HEK293 (cell line): Measurements from ENCODE around the gene TIAL1.

Experiments used
- BCL11A ChIP-seq: fragments of 450-650 bp; formaldehyde crosslinking; IDR thresholded peaks from 2 replicates; pipeline ENCODE4 v1.5.1; 2016; ENCODE audit warnings: low read depth, missing biosample characterization, missing genetic modification characterization
- BCL11B ChIP-seq: fragments of 450-650 bp; formaldehyde crosslinking; IDR thresholded peaks from 2 replicates; pipeline ENCODE4 v1.5.1; 2016; ENCODE audit warnings: low read depth, missing biosample characterization, missing genetic modification characterization
- GLIS1 ChIP-seq: fragments of 450-650 bp; formaldehyde crosslinking; IDR thresholded peaks from 2 replicates; pipeline ENCODE4 v1.5.1; 2016; ENCODE audit warnings: missing biosample characterization, missing genetic modification characterization
- GLIS2 ChIP-seq: fragments of 450-650 bp; formaldehyde crosslinking; IDR thresholded peaks from 2 replicates; pipeline ENCODE4 v1.5.1; 2016; ENCODE audit warnings: missing biosample characterization, missing genetic modification characterization
- ZBTB1 ChIP-seq: fragments of 450-650 bp; formaldehyde crosslinking; IDR thresholded peaks from 2 replicates; pipeline ENCODE4 v1.5.1; 2016; ENCODE audit warnings: missing biosample characterization, missing genetic modification characterization
- ZFHX2 ChIP-seq: fragments of 450-650 bp; formaldehyde crosslinking; conservative IDR thresholded peaks from 2 replicates; pipeline ENCODE4 v1.5.1; 2016; ENCODE audit warnings: missing biosample characterization, missing genetic modification characterization
- ZFP3 ChIP-seq: fragments of 450-650 bp; formaldehyde crosslinking; IDR thresholded peaks from 2 replicates; pipeline ENCODE4 v1.5.1; 2016; ENCODE audit warnings: low read depth, missing biosample characterization, missing genetic modification characterization
- ZFP69B ChIP-seq: fragments of 450-650 bp; formaldehyde crosslinking; IDR thresholded peaks from 2 replicates; pipeline ENCODE4 v1.5.1; 2016; ENCODE audit warnings: missing biosample characterization, missing genetic modification characterization
- ZNF155 ChIP-seq: fragments of 450-650 bp; formaldehyde crosslinking; IDR thresholded peaks from 2 replicates; pipeline ENCODE4 v1.5.1; 2016; ENCODE audit warnings: missing biosample characterization, missing genetic modification characterization
- ZNF211 ChIP-seq: fragments of 450-650 bp; formaldehyde crosslinking; IDR thresholded peaks from 2 replicates; pipeline ENCODE4 v1.5.1; 2016; ENCODE audit warnings: low read depth, missing biosample characterization, missing genetic modification characterization
- ZNF214 ChIP-seq: fragments of 450-650 bp; formaldehyde crosslinking; IDR thresholded peaks from 2 replicates; pipeline ENCODE4 v1.5.1; 2017; ENCODE audit warnings: missing biosample characterization, mild to moderate bottlenecking, missing genetic modification characterization, borderline replicate concordance
- ZNF24 ChIP-seq: fragments of 450-650 bp; formaldehyde crosslinking; IDR thresholded peaks from 2 replicates; pipeline ENCODE4 v1.5.1; 2016; ENCODE audit warnings: missing biosample characterization, missing genetic modification characterization
- ZNF37A ChIP-seq: fragments of 450-650 bp; IDR thresholded peaks from 2 replicates; pipeline ENCODE4 v1.5.1; 2018; ENCODE audit warnings: missing biosample characterization, missing genetic modification characterization
- ZNF423 ChIP-seq: fragments of 450-650 bp; formaldehyde crosslinking; IDR thresholded peaks from 2 replicates; pipeline ENCODE4 v1.5.1; 2016; ENCODE audit warnings: missing biosample characterization, missing genetic modification characterization
- ZNF48 ChIP-seq: fragments of 450-650 bp; formaldehyde crosslinking; IDR thresholded peaks from 2 replicates; pipeline ENCODE4 v1.5.1; 2016; ENCODE audit warnings: missing biosample characterization, missing genetic modification characterization
- ZNF514 ChIP-seq: fragments of 450-650 bp; formaldehyde crosslinking; IDR thresholded peaks from 2 replicates; pipeline ENCODE4 v1.5.1; 2016; ENCODE audit warnings: missing biosample characterization, missing genetic modification characterization
- ZNF658 ChIP-seq: fragments of 450-650 bp; formaldehyde crosslinking; IDR thresholded peaks from 2 replicates; pipeline ENCODE4; 2016; ENCODE audit warnings: missing biosample characterization, missing genetic modification characterization
- ZNF660 ChIP-seq: fragments of 450-650 bp; IDR thresholded peaks from 2 replicates; pipeline ENCODE4 v1.5.1; 2018; ENCODE audit warnings: missing biosample characterization, mild to moderate bottlenecking, missing genetic modification characterization
- ZNF664 ChIP-seq: fragments of 450-650 bp; formaldehyde crosslinking; IDR thresholded peaks from 2 replicates; pipeline ENCODE4 v1.5.1; 2016; ENCODE audit warnings: missing biosample characterization, missing genetic modification characterization
- ZNF76 ChIP-seq: fragments of 450-650 bp; formaldehyde crosslinking; IDR thresholded peaks from 2 replicates; pipeline ENCODE4; 2016; ENCODE audit warnings: low read depth, missing biosample characterization, missing genetic modification characterization, borderline replicate concordance
- ZNF776 ChIP-seq: fragments of 450-650 bp; formaldehyde crosslinking; IDR thresholded peaks from 2 replicates; pipeline ENCODE4 v1.5.0; 2017; ENCODE audit warnings: missing biosample characterization, missing genetic modification characterization, borderline replicate concordance
- ZNF785 ChIP-seq: fragments of 450-650 bp; formaldehyde crosslinking; IDR thresholded peaks from 2 replicates; pipeline ENCODE4 v1.5.1; 2016; ENCODE audit warnings: missing biosample characterization, missing genetic modification characterization
- TF ChIP-seq, protein P1 (sequence below): fragments of 450-650 bp; formaldehyde crosslinking; IDR thresholded peaks from 2 replicates; pipeline ENCODE4 v1.5.1; 2016; ENCODE audit warnings: missing biosample characterization, missing genetic modification characterization
- TF ChIP-seq, protein P2 (sequence below): fragments of 450-650 bp; formaldehyde crosslinking; IDR thresholded peaks from 2 replicates; pipeline ENCODE4 v1.5.1; 2016; ENCODE audit warnings: missing biosample characterization, missing genetic modification characterization
- TF ChIP-seq, protein P3 (sequence below): fragments of 450-650 bp; formaldehyde crosslinking; IDR thresholded peaks from 2 replicates; pipeline ENCODE4 v1.5.1; 2016; ENCODE audit warnings: missing biosample characterization, missing genetic modification characterization, borderline replicate concordance
- TF ChIP-seq, protein P4 (sequence below): fragments of 450-650 bp; formaldehyde crosslinking; IDR thresholded peaks from 2 replicates; pipeline ENCODE4 v1.5.1; 2017; ENCODE audit warnings: missing biosample characterization, missing genetic modification characterization
- TF ChIP-seq, protein P5 (sequence below): fragments of 450-650 bp; formaldehyde crosslinking; optimal IDR thresholded peaks from 2 replicates; pipeline ENCODE3; 2016; ENCODE audit warnings: missing biosample characterization, mild to moderate bottlenecking, missing genetic modification characterization
- TF ChIP-seq, protein P6 (sequence below): fragments of 450-650 bp; formaldehyde crosslinking; IDR thresholded peaks from 2 replicates; pipeline ENCODE4 v1.5.1; 2017; ENCODE audit warnings: missing biosample characterization, missing genetic modification characterization

Gene TIAL1

DNA sequence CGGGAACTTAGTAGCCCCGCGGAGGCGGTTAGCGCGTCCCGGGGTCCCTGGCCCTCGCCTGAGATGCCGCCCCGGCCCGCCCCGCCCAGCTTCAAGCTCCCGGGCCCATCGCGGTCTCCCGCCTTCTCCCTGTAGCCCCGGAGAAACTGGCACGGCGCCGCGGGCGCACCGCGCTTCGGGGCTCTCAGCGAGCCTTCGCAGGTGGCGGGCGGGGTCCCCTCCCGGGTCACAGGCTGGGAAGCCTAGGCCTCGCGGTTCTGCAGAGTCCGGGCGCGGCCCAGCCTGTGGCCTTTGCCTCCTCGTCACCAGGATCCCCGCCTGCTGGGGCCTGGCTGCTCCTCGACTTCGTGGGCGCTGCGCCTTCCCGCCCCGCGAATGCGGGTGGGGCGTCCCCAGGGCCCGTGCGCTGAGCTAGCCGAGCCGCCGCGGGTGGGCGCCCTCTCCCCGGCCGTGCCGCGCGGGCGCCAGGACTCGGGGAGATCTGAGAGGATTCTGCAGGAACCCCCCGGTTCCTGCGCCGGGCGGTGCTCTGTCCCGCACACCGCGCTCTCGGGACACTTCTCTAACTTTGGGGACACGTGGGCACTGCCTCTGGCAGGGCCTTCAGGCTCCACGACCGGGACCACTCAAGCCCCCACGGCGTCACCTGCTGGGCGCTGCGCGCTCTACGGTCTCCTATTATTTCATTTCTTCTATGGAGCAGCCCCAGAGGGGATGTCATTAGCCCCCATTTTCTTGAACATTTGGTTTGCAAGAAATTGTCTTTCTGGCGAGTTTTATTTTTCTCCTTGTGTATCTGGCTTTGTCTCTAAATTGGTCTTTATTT, 53.6 kb downstream of the TIAL1 start (continued):
- TF ChIP-seq, protein P1, sequence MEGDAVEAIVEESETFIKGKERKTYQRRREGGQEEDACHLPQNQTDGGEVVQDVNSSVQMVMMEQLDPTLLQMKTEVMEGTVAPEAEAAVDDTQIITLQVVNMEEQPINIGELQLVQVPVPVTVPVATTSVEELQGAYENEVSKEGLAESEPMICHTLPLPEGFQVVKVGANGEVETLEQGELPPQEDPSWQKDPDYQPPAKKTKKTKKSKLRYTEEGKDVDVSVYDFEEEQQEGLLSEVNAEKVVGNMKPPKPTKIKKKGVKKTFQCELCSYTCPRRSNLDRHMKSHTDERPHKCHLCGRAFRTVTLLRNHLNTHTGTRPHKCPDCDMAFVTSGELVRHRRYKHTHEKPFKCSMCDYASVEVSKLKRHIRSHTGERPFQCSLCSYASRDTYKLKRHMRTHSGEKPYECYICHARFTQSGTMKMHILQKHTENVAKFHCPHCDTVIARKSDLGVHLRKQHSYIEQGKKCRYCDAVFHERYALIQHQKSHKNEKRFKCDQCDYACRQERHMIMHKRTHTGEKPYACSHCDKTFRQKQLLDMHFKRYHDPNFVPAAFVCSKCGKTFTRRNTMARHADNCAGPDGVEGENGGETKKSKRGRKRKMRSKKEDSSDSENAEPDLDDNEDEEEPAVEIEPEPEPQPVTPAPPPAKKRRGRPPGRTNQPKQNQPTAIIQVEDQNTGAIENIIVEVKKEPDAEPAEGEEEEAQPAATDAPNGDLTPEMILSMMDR (tag by site-specific recombination): peak; percentile 83
- TF ChIP-seq BCL11B (tag by site-specific recombination) (0 out of 2 replicates have a peak, but pooled peaks have one; percentile 28), ZFP69B (peak; percentile 86), ZNF785 (tag by site-specific recombination) (no peak), ZFHX2 (tag by site-specific recombination) (peak; percentile 13; the same call in 1 of the 2 replicates), ZNF24 (no peak), ZNF514 (no peak), BCL11A (peak; percentile 37; the same call in 1 of the 2 replicates), ZNF211 (tag by site-specific recombination) (no peak), ZNF37A (tag by site-specific recombination) (no peak), ZBTB1 (no peak), ZNF214 (no peak), GLIS1 (0 out of 2 replicates have a peak, but pooled peaks have one; percentile 34), ZNF423 (tag by site-specific recombination) (no peak), ZNF776 (tag by site-specific recombination) (no peak), GLIS2 (tag by site-specific recombination) (peak; percentile 87), ZFP3 (tag by site-specific recombination) (no peak), ZNF660 (tag by site-specific recombination) (peak; percentile 27; the same call in 1 of the 2 replicates), ZNF155 (no peak), ZNF76 (tag by site-specific recombination) (peak; percentile 70; the same call in 1 of the 2 replicates), ZNF664 (tag by site-specific recombination) (no peak), ZNF658 (tag by site-specific recombination) (no peak), ZNF48 (tag by site-specific recombination) (no peak)
- TF ChIP-seq, protein P2, sequence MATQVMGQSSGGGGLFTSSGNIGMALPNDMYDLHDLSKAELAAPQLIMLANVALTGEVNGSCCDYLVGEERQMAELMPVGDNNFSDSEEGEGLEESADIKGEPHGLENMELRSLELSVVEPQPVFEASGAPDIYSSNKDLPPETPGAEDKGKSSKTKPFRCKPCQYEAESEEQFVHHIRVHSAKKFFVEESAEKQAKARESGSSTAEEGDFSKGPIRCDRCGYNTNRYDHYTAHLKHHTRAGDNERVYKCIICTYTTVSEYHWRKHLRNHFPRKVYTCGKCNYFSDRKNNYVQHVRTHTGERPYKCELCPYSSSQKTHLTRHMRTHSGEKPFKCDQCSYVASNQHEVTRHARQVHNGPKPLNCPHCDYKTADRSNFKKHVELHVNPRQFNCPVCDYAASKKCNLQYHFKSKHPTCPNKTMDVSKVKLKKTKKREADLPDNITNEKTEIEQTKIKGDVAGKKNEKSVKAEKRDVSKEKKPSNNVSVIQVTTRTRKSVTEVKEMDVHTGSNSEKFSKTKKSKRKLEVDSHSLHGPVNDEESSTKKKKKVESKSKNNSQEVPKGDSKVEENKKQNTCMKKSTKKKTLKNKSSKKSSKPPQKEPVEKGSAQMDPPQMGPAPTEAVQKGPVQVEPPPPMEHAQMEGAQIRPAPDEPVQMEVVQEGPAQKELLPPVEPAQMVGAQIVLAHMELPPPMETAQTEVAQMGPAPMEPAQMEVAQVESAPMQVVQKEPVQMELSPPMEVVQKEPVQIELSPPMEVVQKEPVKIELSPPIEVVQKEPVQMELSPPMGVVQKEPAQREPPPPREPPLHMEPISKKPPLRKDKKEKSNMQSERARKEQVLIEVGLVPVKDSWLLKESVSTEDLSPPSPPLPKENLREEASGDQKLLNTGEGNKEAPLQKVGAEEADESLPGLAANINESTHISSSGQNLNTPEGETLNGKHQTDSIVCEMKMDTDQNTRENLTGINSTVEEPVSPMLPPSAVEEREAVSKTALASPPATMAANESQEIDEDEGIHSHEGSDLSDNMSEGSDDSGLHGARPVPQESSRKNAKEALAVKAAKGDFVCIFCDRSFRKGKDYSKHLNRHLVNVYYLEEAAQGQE (tag by site-specific recombination): no peak; the same call in 1 of the 2 replicates
- TF ChIP-seq, protein P3, sequence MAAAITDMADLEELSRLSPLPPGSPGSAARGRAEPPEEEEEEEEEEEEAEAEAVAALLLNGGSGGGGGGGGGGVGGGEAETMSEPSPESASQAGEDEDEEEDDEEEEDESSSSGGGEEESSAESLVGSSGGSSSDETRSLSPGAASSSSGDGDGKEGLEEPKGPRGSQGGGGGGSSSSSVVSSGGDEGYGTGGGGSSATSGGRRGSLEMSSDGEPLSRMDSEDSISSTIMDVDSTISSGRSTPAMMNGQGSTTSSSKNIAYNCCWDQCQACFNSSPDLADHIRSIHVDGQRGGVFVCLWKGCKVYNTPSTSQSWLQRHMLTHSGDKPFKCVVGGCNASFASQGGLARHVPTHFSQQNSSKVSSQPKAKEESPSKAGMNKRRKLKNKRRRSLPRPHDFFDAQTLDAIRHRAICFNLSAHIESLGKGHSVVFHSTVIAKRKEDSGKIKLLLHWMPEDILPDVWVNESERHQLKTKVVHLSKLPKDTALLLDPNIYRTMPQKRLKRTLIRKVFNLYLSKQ: no peak
- TF ChIP-seq, protein P4, sequence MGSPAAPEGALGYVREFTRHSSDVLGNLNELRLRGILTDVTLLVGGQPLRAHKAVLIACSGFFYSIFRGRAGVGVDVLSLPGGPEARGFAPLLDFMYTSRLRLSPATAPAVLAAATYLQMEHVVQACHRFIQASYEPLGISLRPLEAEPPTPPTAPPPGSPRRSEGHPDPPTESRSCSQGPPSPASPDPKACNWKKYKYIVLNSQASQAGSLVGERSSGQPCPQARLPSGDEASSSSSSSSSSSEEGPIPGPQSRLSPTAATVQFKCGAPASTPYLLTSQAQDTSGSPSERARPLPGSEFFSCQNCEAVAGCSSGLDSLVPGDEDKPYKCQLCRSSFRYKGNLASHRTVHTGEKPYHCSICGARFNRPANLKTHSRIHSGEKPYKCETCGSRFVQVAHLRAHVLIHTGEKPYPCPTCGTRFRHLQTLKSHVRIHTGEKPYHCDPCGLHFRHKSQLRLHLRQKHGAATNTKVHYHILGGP: no peak
- TF ChIP-seq, protein P5, sequence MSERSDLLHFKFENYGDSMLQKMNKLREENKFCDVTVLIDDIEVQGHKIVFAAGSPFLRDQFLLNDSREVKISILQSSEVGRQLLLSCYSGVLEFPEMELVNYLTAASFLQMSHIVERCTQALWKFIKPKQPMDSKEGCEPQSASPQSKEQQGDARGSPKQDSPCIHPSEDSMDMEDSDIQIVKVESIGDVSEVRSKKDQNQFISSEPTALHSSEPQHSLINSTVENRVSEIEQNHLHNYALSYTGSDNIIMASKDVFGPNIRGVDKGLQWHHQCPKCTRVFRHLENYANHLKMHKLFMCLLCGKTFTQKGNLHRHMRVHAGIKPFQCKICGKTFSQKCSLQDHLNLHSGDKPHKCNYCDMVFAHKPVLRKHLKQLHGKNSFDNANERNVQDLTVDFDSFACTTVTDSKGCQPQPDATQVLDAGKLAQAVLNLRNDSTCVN (tag by site-specific recombination): peak; percentile 97
- TF ChIP-seq, protein P6, sequence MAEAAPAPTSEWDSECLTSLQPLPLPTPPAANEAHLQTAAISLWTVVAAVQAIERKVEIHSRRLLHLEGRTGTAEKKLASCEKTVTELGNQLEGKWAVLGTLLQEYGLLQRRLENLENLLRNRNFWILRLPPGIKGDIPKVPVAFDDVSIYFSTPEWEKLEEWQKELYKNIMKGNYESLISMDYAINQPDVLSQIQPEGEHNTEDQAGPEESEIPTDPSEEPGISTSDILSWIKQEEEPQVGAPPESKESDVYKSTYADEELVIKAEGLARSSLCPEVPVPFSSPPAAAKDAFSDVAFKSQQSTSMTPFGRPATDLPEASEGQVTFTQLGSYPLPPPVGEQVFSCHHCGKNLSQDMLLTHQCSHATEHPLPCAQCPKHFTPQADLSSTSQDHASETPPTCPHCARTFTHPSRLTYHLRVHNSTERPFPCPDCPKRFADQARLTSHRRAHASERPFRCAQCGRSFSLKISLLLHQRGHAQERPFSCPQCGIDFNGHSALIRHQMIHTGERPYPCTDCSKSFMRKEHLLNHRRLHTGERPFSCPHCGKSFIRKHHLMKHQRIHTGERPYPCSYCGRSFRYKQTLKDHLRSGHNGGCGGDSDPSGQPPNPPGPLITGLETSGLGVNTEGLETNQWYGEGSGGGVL (tag by site-specific recombination): no peak
